Fibroblast of skin of abdomen (primary cell): ENCODE measurements around the gene RSPH9.
"Not testable (repeated sequence)": the region's sequence is repeated elsewhere in the genome, so short reads cannot be mapped to it uniquely, and the experiment has no call there.

Experiments used
- DNase-seq: peaks from one replicate; pipeline ENCODE4 v3.0.0-alpha.2; 2013

Gene RSPH9

DNA sequence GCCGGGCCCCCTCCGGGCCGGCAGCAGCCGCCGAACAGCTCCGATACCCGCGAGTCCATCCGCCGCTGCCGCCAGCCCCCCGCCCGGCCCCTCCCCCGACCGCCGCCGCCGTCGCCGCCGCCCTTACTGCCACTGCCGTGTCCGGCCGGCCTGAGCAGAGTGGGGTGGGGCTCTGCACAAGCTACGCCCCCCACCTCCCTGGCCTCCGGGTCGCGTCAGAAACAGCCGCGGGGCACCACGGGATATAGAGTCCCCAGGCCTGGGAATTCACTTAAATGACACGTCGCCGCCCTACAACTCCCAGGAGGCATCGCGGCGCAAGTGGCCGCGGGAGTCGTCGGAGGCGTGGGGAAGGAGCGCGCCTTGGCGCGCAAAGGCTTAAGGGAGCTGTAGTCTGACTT, 15.7 kb upstream of the RSPH9 start, which contains the start of gene GTPBP2:
Gene GTPBP2, minus strand, starts transcription at position 161 of the 401 bp plus-strand sequence. Its CDS starts 102 bp downstream, at position 59.
- DNase-seq: peak; percentile 99

DNA sequence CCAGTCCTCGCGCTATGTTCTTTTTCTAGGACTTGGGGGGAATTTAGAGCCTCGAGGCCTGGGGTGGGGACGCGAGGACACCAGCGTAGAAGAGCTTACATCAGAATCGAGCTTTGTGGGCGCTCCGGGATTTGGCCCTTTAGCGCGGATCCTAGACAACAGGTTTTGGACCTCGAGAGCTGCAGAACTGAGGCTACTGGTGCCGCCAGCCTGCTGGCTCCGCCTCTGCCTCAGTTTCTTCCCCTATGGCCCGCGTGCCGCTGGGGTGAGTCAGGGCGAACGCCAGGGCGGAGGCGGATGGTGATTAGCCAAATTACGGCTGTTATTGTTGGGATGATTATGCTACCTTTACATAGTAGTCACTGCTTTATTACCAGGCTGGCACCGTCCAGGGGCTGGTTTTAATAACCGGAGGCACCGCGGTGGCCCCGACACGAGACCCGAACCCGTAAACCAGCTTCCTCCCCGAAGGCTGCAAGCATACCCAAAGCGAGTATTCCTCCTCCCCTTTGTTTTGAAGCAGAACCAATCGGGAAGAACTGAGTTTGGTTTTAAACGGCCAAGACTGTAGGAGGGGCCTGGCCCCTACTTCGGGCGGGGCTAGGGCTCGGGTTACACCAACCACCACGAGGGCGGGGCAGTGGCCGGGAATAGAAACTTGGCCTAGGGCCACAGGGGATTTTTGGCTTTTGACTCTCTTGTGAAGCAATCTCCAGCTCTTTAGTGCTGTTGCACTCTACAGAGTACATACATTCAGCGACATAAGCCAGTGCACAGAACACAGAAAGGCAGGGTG, 15.1 kb upstream of the RSPH9 start:
- peak; percentile 99 for DNase-seq

DNA sequence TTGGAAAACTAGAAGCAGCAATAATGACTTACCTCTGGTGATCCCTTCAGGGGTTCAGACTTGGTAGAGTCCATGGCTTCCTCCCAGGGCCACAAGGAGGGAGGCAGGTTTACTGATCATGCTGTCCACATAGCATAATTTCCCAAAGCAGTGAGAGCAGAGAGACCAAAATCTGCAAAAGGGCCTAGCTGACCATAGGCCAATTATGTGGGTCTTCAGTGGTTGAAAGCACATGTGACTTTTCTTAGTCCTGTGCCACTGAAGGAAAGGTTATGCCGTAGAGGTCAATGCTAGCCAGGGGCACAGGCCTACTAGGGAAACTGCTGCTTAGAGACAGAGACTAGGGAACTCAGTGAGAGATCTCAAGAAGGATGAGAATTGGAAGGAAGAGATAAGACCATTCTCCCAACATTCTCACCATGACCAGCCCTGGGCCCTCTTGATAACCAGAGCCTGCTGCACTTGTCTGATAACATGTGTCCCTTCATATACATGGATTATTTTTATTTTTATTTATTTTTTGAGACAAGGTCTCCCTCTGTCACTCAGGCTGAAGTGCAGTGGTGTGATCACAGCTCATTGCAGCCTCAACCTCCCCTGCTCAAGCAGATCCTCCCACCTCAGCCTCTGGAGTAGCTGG, 13.7 kb upstream of the RSPH9 start:
- DNase-seq: no peak

DNA sequence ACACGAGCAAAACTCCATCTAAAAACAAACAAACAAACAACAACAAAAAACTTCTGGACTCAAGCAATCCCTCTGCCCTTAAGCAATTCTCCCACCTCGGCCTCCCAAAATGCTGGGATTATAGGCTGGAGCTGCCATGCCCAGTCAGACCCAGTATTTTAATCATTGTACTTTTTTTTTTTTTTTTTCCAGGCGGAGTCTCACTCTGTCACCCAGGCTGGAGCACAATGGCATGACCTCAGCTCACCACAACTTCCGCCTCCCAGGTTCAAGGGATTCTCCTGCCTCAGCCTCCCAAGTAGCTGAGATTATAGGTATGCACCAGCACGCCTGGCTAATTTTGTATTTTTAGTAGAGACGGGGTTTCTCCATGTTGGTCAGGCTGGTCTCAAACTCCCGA, 11.8 kb upstream of the RSPH9 start:
- DNase-seq: not testable (repeated sequence)

DNA sequence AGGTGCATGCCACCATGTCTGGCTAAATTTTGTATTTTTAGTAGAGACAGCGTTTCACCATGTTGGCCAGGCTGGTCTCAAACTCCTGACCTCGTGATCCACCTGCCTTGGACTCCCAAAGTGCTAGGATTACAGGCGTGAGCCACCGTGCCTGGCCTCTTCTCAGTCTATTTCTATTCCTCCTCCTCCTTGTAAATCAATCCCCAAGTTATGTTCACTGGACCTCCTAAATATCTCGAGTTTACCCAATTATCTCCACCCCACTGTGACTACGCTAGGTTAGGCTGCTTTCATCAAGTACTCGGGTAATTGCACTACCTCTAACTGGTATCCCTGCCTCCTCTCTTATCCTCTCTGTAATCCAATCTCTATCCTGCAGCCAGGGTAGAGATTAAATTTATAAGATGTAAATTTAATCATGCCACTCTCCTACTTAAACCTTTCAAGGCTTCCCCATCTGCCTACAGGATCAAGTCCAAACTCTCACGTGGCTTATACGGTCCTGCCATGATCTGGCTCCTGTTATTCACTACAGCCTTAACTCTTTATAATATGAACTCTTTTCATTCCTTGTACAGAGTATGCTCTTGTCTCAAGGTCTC, 10.0 kb upstream of the RSPH9 start:
- no peak for DNase-seq

DNA sequence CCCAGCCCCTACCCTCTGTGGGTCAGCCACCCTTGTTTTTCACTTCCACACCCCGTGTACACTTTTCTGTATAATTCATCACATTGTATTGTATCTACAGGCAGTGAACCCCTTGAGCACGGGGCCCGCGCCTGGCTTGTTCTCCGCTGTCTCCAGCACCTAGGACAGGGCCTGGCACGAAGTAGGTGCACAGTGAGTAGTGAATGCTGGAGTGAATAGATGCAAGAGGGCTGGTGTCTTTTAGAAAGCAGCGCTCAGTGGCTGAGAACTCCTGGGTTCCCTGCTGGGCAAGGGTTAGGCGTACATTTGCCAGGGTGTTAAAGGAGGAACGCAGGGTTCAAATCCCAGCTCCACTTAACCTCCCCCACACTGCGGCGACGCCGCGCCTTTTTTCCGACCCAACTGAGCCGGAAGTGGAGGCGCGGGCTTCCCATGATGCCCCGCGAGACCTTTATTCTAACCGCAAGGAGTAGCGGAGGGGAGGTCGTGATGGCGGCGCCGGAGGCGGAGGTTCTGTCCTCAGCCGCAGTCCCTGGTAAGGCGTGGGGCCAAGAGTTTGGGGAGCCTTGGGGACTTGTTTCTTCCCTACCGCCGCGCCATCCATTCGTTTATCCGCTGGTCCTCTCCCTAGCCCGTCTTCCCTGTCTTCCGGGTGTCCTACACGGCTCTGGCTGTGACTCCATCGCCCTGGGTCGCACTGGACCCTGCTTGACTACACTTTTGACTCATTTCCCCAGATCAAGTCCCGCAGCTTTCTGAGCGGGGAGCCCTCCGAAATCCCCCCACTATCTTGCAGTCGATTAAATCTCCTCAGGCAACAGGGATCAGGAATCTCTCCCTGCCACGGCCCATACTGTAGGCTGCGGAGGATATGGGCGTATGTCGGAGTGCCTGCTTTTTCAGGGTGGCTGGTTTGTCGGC, 9.2 kb upstream of the RSPH9 start, which contains the start of gene MAD2L1BP:
Gene MAD2L1BP, plus strand, starts transcription at position 454 of the 921 bp plus-strand sequence. Its CDS starts 36 bp downstream, at position 490.
- peak; percentile 76 for DNase-seq

DNA sequence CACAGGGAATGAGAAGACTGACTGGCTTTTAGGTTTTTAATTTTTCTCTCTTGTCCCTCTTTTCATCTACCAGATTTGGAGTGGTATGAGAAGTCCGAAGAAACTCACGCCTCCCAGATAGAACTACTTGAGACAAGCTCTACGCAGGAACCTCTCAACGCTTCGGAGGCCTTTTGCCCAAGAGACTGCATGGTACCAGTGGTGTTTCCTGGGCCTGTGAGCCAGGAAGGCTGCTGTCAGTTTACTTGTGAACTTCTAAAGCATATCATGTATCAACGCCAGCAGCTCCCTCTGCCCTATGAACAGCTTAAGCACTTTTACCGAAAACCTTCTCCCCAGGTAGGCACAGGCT, 8.6 kb upstream of the RSPH9 start:
- DNase-seq: no peak

DNA sequence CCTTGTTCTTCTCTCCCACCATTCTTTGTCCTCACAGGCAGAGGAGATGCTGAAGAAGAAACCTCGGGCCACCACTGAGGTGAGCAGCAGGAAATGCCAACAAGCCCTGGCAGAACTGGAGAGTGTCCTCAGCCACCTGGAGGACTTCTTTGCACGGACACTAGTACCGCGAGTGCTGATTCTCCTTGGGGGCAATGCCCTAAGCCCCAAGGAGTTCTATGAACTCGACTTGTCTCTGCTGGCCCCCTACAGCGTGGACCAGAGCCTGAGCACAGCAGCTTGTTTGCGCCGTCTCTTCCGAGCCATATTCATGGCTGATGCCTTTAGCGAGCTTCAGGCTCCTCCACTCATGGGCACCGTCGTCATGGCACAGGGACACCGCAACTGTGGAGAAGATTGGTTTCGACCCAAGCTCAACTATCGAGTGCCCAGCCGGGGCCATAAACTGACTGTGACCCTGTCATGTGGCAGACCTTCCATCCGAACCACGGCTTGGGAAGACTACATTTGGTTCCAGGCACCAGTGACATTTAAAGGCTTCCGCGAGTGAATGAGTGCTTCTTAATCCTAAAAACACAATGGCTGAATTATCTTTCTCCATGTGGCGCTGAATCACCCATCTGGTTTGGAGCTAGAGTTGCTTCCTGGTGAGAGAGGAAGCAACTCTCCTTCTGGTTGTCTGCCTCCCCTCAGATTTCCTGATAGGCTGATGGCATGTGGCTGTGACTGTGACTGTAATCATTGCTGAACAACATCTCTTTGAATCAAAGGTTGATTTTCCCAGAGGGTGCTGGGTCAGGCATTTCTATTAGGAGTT, 4.6 kb upstream of the RSPH9 start:
- no peak for DNase-seq

DNA sequence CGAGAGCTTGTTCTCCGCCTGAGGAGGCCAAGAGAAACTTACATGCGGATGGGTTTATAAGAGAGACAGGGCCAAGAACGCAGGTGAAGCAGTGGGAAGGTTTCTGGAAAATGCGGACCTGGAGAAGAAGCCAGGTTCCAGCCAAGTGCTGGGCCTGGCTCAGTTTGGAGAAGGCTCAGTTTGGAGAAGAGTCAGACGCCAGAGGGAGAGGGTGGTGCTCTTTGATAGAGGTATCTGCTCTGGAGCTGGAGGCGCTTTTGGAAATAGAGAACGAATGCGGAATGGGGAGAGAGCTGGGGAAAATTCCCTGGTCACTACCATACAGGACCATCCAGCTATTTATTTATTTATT, 753 bp downstream of the RSPH9 start:
- DNase-seq: no peak

DNA sequence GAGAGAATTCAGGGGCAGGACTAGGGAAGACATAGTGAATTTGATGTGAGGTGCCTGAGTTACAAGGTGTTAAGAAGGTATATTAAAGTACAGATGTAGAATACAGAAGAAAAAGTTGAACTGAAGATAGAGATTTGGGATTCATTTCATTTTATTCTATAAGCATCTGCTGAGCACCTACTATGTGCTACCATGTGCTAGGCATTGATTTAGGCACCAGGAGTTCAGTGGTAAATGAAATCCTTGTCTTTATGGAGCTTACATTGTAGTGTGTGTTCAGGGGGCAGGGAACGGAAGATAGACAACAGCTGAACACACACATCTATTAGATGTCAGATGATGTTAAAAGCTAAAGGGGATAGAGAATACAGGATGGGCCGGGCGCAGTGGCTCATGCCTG, 2.8 kb downstream of the RSPH9 start:
- DNase-seq: no peak

DNA sequence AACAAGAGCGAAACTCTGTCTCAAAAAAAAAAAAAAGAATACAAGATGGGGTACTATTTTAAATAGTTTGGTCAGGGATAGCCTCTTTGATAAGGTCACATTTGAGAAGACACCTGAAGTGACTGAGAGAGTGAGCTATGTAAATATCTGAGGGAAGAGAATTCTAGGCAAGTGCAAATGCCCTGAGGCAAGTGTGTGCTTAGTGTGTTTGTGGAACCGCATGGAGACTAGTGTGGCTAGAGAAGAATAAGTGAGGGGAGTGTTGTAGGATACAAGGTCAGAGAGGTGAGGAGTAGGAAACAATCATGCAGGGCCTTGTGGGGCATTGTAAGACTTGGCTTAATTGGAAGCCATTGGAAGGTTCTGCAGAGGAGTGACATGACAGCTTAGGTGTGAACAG, 3.4 kb downstream of the RSPH9 start:
- no peak for DNase-seq

DNA sequence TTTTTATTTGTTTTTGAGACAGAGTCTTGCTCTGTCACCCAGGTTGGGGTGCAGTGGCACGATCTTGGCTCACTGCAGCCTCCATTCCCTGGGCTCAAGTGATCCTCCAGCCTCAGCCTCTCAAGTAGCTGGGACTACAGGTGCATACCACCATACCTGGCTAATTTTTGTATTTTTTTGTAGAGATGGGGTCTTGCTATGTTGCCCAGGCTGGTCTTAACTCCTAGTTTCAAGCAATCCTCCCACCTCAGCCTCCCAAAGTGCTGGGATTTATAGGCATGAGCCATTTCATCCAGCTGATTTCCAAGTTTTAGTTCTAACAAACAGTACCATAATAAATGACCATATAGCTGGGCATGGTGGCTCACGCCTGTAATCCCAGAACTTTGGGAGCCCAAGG, 8.0 kb downstream of the RSPH9 start:
- DNase-seq: not testable (repeated sequence)

DNA sequence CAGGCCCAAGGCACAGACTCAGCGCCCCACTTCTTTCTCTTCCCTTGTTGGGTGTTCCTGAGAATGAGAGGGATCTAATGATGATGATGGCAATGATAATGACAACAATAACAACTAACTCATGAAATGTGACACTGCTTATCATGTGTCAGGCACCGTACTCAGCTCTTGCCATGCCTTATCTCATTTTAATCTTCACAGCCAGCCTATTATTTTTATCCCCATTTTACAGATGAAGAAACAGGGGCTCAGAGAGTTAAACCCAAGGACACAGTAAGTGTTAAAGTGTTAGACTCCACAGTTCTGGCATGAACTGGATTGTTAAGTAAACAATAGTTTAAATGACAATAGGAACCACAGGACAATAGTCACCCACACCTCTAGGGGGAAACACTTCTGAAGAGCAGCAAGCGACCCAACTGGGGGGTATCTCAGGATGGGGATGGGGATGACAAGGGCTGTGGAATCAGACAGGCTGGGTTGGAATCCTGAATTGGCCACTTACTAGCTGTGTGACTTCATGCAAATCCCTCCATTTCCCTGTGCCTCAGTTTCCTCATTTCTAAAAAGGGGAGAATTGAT, 12.5 kb downstream of the RSPH9 start:
- DNase-seq: no peak

DNA sequence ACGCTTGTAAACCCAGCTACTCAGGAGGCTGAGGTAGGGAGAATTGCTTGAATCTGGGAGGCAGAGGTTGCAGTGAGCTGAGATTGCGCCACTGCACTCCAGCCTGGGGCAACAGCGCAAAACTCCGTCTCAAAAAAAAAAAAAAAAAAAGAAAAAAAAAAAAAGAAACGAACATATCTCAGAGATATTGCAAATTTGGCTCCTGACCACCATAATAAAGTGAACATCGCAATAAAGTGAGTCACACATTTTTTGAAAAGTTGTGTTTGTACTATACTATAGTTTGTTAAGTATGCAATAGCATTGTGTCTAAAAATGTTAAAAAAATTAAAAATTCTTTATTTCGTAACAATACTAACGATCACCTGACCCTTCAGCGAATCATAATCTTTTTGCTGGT, 13.3 kb downstream of the RSPH9 start:
- no peak for DNase-seq

DNA sequence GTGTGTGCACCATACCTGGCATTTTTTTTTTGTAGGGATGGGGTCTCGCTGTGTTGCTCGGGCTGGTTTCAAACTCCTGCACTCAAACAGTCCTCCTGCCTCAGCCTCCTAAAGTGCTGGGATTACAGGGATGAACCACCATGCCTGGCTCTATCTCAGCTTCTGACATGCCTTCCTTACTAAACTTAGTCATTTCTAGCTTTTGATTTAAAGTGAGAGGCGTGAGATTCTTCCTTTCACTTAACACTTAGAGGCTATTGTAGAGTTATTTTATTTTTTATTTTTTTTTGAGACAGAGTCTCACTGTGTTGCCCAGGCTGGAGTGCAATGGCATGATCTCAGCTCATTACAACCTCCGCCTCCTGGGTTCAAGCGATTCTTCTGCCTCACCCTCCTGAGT, 18.1 kb downstream of the RSPH9 start:
- DNase-seq: not testable (repeated sequence)

DNA sequence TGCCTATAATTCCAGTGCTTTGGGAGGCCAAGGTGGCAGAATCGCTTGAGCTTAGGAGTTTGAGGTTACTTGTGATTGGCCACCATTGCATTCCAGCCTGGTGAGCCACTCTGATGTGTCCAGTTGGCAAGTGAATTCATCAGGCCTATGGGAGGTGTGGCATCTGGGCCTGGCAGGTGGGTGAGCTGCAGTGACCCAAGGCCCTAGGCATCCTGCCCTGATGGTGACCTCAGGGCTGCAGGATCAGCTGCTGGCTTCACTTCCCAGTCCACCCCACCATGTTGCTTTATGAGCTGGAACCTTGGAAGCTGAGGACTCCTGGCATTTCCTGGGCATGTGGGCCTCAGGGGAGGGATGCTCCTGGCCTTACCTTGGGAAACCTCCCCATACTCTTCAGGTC, 20.5 kb downstream of the RSPH9 start:
- DNase-seq: no peak

DNA sequence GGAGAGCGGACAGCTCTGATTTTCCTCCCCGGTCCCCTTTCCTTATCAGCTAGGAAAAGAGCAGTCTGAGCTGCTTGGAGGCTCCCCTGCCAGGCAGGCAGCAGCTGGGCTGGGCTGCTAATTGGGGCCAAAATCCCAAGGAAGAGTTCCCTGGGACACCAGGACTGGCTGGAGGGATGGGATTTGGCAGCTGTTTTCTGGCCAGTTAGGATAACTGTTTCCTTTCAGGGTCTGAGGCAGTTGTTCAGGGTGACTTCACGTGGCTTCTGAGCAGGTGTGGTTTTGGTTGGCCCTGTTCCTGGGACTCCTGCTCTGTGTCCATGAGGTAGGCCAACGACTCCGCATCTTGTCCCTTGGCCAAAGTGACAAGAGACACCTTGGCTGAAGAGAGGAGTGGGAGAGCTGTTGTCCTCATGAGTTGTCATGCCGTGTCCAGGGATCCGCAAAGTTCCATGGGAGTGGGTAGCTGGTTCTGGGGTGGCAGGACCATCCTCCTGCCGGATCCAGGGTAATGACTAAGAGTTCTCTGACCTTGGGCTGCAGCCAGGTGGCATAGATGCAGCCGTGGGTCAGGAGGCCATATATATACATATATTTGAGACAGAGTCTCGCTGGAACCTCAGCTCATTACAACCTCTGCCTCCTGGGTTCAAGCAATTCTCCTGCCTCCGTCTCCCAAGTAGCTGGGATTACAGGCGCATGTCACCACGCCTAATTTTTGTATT, 21.5 kb downstream of the RSPH9 start:
- DNase-seq: no peak

DNA sequence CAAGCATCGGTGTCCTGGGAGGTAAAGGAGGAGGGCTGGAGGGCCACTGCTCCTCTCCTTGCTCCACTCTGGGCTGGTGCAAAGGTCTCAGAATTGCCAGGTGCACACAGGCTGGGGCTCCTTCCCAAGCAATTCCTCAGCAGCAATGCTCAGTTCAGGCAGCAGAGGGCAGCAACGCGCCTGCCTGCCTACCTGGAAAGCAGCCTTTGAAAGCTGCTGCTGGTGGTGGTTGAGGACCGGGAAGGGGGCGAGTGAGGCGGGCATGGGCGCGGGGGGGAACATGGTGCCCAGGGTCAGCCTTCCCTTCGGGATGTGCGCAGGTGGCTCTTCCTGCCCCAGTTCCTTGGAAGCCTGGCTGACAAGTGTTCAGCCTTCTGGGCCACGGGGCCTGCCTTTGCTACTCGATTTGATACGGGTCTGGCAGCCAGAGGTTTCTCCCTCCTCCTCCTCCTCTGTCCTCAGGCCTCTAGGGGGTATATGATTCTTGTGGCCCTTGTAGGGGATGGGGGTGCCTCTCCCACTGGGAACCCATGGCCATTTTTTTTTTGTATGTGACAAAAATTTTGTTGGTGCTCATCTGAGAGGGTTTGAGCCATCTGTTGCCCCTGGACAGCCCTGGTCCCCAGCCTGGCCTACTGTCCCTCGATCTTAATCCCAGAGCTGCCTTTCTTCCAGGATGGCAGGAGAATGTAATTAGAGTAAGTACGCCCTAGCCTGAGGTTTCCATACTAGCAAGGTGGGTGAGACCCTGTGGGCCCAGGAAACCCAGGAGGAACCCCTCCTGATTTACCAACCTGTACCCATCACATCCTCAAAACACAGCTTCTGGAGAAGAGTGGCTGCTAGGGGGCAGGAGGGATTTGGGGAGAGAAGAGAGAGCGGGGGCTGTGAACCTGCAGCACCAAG, 22.7 kb downstream of the RSPH9 start:
- DNase-seq: peak; percentile 62
